ENCODE data around the gene SKA3.

The SKA3 gene

DNA sequence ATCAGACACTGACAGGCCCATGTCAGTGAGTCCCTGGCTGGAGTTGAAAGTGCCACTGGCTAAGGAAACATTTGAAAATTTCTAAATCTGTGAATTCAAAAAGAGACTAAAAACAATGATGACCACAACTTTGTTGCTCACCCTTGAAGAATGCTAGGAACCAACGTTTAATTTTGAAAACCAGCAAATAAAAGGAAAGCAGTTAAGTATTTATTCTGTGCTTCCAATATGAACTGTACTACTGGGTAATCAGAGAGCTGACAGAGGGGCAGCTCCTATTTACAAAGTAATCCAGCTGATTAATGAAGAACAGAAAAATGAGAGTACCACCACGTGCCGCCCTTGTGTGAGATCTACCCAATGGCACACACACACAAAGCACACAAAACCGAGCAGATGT lies 70.3 kb downstream of the SKA3 start:
- no peak for DNase-seq (ENCODE audit: insufficient read length, low spot score)
- FAIRE-seq, result no peak
- no peak for TF ChIP-seq CTCF (IDR thresholded peaks at IDR 0.05; ENCODE audit: insufficient read depth, missing control alignments)

DNA sequence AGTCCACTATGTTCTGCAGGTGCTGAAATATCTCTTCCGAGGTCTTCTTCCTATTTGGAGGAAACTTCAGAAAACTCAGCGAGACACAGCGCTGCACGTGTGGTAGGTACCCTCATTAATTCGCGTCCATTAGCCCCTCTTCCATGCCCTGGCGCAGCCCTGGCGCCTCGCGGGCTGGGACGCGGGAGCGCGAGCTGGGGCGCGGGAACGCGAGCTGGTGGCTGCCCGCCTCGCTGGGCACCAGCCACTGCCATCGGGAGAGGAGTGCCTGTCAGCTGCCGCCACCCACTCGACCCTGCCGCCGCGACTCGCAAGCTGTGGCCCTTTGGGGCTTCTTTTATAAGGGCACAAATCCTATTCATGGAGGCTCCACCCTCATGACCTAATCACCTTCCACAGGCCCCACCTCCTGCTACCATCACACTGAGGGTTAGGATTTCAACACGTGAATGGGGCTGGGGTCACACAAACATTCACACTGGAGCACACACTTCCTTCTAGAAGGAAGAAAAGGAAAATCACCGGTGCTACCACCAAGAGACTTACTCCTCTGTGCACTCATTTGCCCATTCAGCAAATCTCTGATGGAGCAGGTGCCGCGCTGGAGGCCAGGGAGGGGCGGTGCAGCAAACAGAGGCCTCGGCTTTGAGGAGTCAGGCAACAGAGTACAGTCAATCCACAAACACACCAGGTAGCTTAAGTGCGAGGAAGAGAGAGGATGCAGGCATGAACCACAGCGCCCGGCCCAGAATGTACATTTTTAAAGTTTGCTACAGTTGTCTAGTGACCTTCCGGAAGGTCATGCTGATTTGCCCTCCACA lies 71.9 kb downstream of the SKA3 start:
- no peak for FAIRE-seq
- DNase-seq (ENCODE audit: insufficient read length, low spot score), result no peak
- TF ChIP-seq CTCF (IDR thresholded peaks at IDR 0.05; ENCODE audit: insufficient read depth, missing control alignments), result no peak
